Spleen (tissue), 11 donors: ENCODE measurements around the gene CAMTA1. TPM values are rescaled to one million over a fixed set of nuclear protein-coding genes. Genes with fewer than 3 reads are reported as not detected.

ENCODE experiments used
- DNase-seq: peaks from one replicate; pipeline ENCODE4 v3.0.0-alpha.2; 2020
- H3K27ac ChIP-seq, 8 donors: fragments of 200-600 bp; sonication (generic) in 7 of 8; 1 replicate in 4 of 8; 2 replicates in 4 of 8; pipeline versions ENCODE4 v1.5.0 to v1.8.0; 2016 to 2021; ENCODE audit warnings: inconsistent platforms in 4 of 8, mild to moderate bottlenecking in 4 of 8, moderate library complexity in 1 of 8
- H3K27me3 ChIP-seq, 7 donors: fragments of 200-600 bp; sonication (generic) in 6 of 7; replicated peaks in 1 of 7; 1 replicate in 4 of 7; 2 replicates in 3 of 7; pipeline versions ENCODE4 v1.5.0 to v1.8.0; 2016 to 2021; ENCODE audit warnings: inconsistent platforms in 3 of 7, mild to moderate bottlenecking in 1 of 7
- H3K36me3 ChIP-seq, 6 donors: fragments of 200-600 bp; sonication (generic) in 5 of 6; 1 replicate in 4 of 6; 2 replicates in 2 of 6; pipeline versions ENCODE4 v1.5.0 to v1.8.0; 2016 to 2021; ENCODE audit warnings: inconsistent platforms in 2 of 6
- H3K4me1 ChIP-seq, 6 donors: fragments of 200-600 bp; sonication (generic) in 5 of 6; 1 replicate in 3 of 6; 2 replicates in 3 of 6; pipeline versions ENCODE4 v1.5.0 to v1.8.0; 2016 to 2021; ENCODE audit warnings: inconsistent platforms in 3 of 6
- H3K4me3 ChIP-seq, 8 donors: fragments of 200-600 bp; sonication (generic) in 7 of 8; 1 replicate in 4 of 8; 2 replicates in 4 of 8; pipeline versions ENCODE4 v1.5.0 to v1.8.0; 2016 to 2021; ENCODE audit warnings: inconsistent platforms in 4 of 8, mild to moderate bottlenecking in 4 of 8, moderate library complexity in 2 of 8
- H3K9me3 ChIP-seq, 8 donors: fragments of 200-600 bp; sonication (generic) in 7 of 8; 1 replicate in 4 of 8; 2 replicates in 4 of 8; pipeline versions ENCODE4 v1.5.0 to v1.8.0; 2016 to 2021; ENCODE audit warnings: inconsistent platforms in 4 of 8
- CTCF ChIP-seq, 11 experiments: fragments of 200-600 bp in 7 of 11; fragments of 450-650 bp in 4 of 11; sonication (generic) in 4 of 11; IDR thresholded peaks in 8 of 11; conservative IDR thresholded peaks in 3 of 11; 1 replicate in 7 of 11; 2 replicates in 4 of 11; pipeline versions ENCODE4 v1.4.0 to v1.8.0; 2016 to 2021; ENCODE audit warnings: antibody characterized with exemption in 11 of 11, inconsistent platforms in 4 of 11, mild to moderate bottlenecking in 1 of 11
- POLR2A ChIP-seq, 3 donors: fragments of 450-650 bp; IDR thresholded peaks; one replicate each; pipeline ENCODE4 v1.5.1; 2017; ENCODE audit warnings: antibody characterized with exemption in 3 of 3, mild to moderate bottlenecking in 1 of 3
- POLR2AphosphoS5 ChIP-seq, 3 donors: sonication (generic); formaldehyde crosslinking; IDR thresholded peaks; one replicate each; pipeline ENCODE4 v1.5.1; 2017; ENCODE audit warnings: antibody characterized with exemption in 3 of 3
- WGBS, 5 donors: extraction: QIAGEN DNeasy Blood & Tissue Kit in 3 of 5; methylation state at CpG; one replicate each; pipeline versions ENCODE4 v1.1.5 to v1.1.7; 2013 to 2018; 5-methylcytosine and 5-hydroxymethylcytosine counted together
- intact Hi-C: fragments of 100-400 bp; cut with DNase I; formaldehyde crosslinking; loops from one replicate; pipeline ENCODE4 v1.15.0; 2023; ENCODE audit warnings: low total_unique reads
- polyA plus RNA-seq, 3 donors: library from polyadenylated mRNA; stranded (reverse); fragments of 200-250 nt; gene quantifications; one replicate each; pipeline ENCODE4 v1.2.1, GENCODE V29; 2013
- total RNA-seq, 7 donors: library from RNA; depleted of rRNA in 3 of 7; stranded (reverse); fragments of >200 nt in 3 of 7; fragmentation: NEBNext Ultra II Directional in 4 of 7; extraction: Animal tissue kit (Norgen Biotek cat#: 25700) in 4 of 7; gene quantifications; one replicate each; pipeline versions ENCODE4 v1.1.0 to v1.2.1, GENCODE V29; 2016 to 2021
- donor health status: healthy with polysubstance abuse.
- donor health status: DM: no; HTN: no; CAD: no; lungs with moderate emphysema.
- donor health status: DM: no; HTN: no; CAD: no.
- donor health status: Bipolar disorder and iron deficiency.
- donor health status: healthy.
- donor health status: DM: no; HTN: no; CAD: no.
- donor health status: DM: yes; HTN: yes; CAD: no.

Gene CAMTA1
- total and polyA plus RNA-seq, 10 donors = 53.0 to 106 (median 77.3) TPM

- Histone ChIP-seq H3K4me3 (no peak overlapping the region), H3K36me3 (no peaks in the 10 kb centered on the region), H3K9me3 (no peaks in the 10 kb centered on the region), H3K27me3 (peaks cover 0 to 25% (median 0%) of the 10 kb centered on the region in 7 donors), H3K27ac (no peak overlapping the region), H3K4me1 (no peaks in the 10 kb centered on the region)
- WGBS, 5 donors = 86 to 95% (median 93%) methylated on average over 28 of the region's 28 CpGs
- DNase-seq = no peak
- TF ChIP-seq CTCF (IDR thresholded peaks at IDR 0.05 in 8 of 11, conservative IDR thresholded peaks at IDR 0.05 in 3 of 11) (no peak), POLR2A (IDR thresholded peaks at IDR 0.05) (no peak), POLR2AphosphoS5 (IDR thresholded peaks at IDR 0.05) (no peak)
- intact Hi-C loops = no loop called here
Measured at GRCh38 chr1:7233646-7234470, 448.6 kb downstream of the CAMTA1 start.

- WGBS, 5 donors = 85 to 95% (median 93%) methylated on average over 9 of the region's 9 CpGs
- no peak for TF ChIP-seq POLR2AphosphoS5 (IDR thresholded peaks at IDR 0.05)
- TF ChIP-seq POLR2A (IDR thresholded peaks at IDR 0.05) = no peak
- no peak for TF ChIP-seq CTCF (IDR thresholded peaks at IDR 0.05 in 8 of 11, conservative IDR thresholded peaks at IDR 0.05 in 3 of 11)
- Histone ChIP-seq H3K9me3 (no peaks in the 10 kb centered on the region), H3K4me3 (no peak overlapping the region), H3K27me3 (peaks cover 0 to 22% (median 0%) of the 10 kb centered on the region in 7 donors), H3K27ac (no peak overlapping the region), H3K36me3 (no peaks in the 10 kb centered on the region), H3K4me1 (no peaks in the 10 kb centered on the region)
- peak; percentile 34 for DNase-seq
- intact Hi-C loops = no loop called here
Measured at GRCh38 chr1:7234471-7234755, 449.2 kb downstream of the CAMTA1 start.

GRCh38 chr1:7235871-7236517 lies 450.7 kb downstream of the CAMTA1 start:
- no peak overlapping the region for H3K27ac ChIP-seq
- H3K27me3 ChIP-seq = peaks cover 0 to 22% (median 0%) of the 10 kb centered on the region in 7 donors
- no peaks in the 10 kb centered on the region for H3K36me3 ChIP-seq
- no peaks in the 10 kb centered on the region for H3K9me3 ChIP-seq
- no peak for TF ChIP-seq POLR2AphosphoS5 (IDR thresholded peaks at IDR 0.05)
- TF ChIP-seq CTCF (IDR thresholded peaks at IDR 0.05 in 8 of 11, conservative IDR thresholded peaks at IDR 0.05 in 3 of 11) = no peak
- TF ChIP-seq POLR2A (IDR thresholded peaks at IDR 0.05) = no peak
- 19 to 36% (median 24%) methylated on average over 12 to 17 of the region's 17 CpGs for WGBS, 5 donors
- H3K4me3 ChIP-seq = no peak overlapping the region
- H3K4me1 ChIP-seq = no peaks in the 10 kb centered on the region
- DNase-seq = no peak
- intact Hi-C loops = no loop called here

- intact Hi-C loops = no loop called here
- Histone ChIP-seq H3K9me3 (no peaks in the 10 kb centered on the region), H3K27ac (no peak overlapping the region), H3K4me3 (no peak overlapping the region), H3K4me1 (no peaks in the 10 kb centered on the region), H3K36me3 (no peaks in the 10 kb centered on the region), H3K27me3 (peaks cover 0 to 22% (median 0%) of the 10 kb centered on the region in 7 donors)
- 85 to 92% (median 91%) methylated on average over 6 of the region's 6 CpGs for WGBS, 5 donors
- TF ChIP-seq POLR2AphosphoS5 (IDR thresholded peaks at IDR 0.05) = no peak
- no peak for DNase-seq
Measured at GRCh38 chr1:7236844-7237515, 451.7 kb downstream of the CAMTA1 start.
